Tibial nerve (tissue), 4 donors: ENCODE data around the gene PHF11.

Experiments used
- EP300 ChIP-seq, 2 donors: sonication (generic); formaldehyde crosslinking; IDR thresholded peaks; one replicate each; pipeline ENCODE4 v1.6.1; 2017; ENCODE audit warnings: antibody characterized with exemption in 2 of 2, mild to moderate bottlenecking in 1 of 2
- POLR2A ChIP-seq, 2 donors: fragments of 450-650 bp; IDR thresholded peaks; one replicate each; pipeline ENCODE4 v1.6.1; 2017; ENCODE audit warnings: antibody characterized with exemption in 2 of 2, mild to moderate bottlenecking in 2 of 2, moderate library complexity in 2 of 2
- TF ChIP-seq, protein P1 (sequence below), 5 experiments: fragments of 200-600 bp in 3 of 5; fragments of 450-650 bp in 2 of 5; sonication (generic) in 3 of 5; IDR thresholded peaks; one replicate each; pipeline ENCODE4 v1.5.1; 2016 to 2019; ENCODE audit warnings: antibody characterized with exemption in 5 of 5, mild to moderate bottlenecking in 3 of 5, moderate library complexity in 2 of 5

GRCh38 chr13:49453465-49453864 is 42.3 kb upstream of the PHF11 start:
- TF ChIP-seq, protein P1, sequence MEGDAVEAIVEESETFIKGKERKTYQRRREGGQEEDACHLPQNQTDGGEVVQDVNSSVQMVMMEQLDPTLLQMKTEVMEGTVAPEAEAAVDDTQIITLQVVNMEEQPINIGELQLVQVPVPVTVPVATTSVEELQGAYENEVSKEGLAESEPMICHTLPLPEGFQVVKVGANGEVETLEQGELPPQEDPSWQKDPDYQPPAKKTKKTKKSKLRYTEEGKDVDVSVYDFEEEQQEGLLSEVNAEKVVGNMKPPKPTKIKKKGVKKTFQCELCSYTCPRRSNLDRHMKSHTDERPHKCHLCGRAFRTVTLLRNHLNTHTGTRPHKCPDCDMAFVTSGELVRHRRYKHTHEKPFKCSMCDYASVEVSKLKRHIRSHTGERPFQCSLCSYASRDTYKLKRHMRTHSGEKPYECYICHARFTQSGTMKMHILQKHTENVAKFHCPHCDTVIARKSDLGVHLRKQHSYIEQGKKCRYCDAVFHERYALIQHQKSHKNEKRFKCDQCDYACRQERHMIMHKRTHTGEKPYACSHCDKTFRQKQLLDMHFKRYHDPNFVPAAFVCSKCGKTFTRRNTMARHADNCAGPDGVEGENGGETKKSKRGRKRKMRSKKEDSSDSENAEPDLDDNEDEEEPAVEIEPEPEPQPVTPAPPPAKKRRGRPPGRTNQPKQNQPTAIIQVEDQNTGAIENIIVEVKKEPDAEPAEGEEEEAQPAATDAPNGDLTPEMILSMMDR (IDR thresholded peaks at IDR 0.05) = no peak
- no peak for TF ChIP-seq EP300 (IDR thresholded peaks at IDR 0.05)
- TF ChIP-seq POLR2A (IDR thresholded peaks at IDR 0.05) = no peak
